PFSK-1 (cell line): ENCODE data around the gene DNAI7.

Experiments used
- POLR2AphosphoS5 ChIP-seq: IDR thresholded peaks from 2 replicates; pipeline ENCODE4 v1.6.1; 2012; ENCODE audit warnings: low read depth, mild to moderate bottlenecking, control low read depth, low read length, moderate library complexity
- SIN3A ChIP-seq: IDR thresholded peaks from 2 replicates; pipeline ENCODE4 v1.6.1; 2012; ENCODE audit warnings: mild to moderate bottlenecking, low read length, moderate library complexity, borderline replicate concordance; ENCODE audit not compliant: insufficient read depth
- TF ChIP-seq, protein P1 (sequence below), 2 experiments: IDR thresholded peaks; 2 replicates each; pipeline versions ENCODE4 v1.6.1 to v1.8.0; 2011 to 2012; ENCODE audit warnings: low read depth in 2 of 2, low read length in 2 of 2, control low read depth in 1 of 2, inconsistent platforms in 1 of 2, mild to moderate bottlenecking in 1 of 2, moderate library complexity in 1 of 2; ENCODE audit not compliant: insufficient read depth in 1 of 2

DNA sequence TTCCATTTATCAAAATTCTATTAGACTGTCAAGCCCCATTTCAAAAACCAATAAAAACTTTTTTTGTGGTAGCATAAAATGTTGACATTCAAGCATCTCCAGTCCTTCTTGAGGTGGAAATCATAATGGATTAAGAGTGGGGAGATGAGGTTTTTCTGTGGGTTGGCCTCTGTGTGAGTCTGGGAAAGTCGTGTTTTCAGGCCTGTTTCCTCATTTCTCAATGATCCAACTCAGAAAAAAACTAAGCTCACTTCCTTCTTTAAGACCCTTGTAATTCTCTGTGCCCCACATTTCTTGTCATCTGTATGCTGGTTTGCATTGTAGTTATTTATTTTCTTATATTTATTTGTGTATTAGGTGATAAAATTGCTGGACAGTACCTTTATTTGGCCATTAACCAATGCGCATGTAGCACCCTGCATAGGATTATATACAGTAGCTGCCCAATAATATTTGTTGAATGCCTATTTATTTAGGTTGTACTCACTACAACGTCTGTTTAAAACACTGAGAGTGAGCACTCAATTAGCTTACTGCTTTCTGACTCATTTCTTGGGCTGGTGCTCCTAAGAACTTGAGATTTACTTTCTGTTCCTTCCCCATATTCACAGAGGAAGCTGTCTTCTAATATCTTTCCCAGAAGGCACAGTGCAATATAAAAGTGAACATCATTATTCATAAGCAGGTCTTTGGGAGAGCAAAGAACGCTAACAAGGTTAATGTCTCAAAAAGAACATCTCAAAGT lies 121.9 kb downstream of the DNAI7 start:
- TF ChIP-seq SIN3A, result no peak
- TF ChIP-seq, protein P1, sequence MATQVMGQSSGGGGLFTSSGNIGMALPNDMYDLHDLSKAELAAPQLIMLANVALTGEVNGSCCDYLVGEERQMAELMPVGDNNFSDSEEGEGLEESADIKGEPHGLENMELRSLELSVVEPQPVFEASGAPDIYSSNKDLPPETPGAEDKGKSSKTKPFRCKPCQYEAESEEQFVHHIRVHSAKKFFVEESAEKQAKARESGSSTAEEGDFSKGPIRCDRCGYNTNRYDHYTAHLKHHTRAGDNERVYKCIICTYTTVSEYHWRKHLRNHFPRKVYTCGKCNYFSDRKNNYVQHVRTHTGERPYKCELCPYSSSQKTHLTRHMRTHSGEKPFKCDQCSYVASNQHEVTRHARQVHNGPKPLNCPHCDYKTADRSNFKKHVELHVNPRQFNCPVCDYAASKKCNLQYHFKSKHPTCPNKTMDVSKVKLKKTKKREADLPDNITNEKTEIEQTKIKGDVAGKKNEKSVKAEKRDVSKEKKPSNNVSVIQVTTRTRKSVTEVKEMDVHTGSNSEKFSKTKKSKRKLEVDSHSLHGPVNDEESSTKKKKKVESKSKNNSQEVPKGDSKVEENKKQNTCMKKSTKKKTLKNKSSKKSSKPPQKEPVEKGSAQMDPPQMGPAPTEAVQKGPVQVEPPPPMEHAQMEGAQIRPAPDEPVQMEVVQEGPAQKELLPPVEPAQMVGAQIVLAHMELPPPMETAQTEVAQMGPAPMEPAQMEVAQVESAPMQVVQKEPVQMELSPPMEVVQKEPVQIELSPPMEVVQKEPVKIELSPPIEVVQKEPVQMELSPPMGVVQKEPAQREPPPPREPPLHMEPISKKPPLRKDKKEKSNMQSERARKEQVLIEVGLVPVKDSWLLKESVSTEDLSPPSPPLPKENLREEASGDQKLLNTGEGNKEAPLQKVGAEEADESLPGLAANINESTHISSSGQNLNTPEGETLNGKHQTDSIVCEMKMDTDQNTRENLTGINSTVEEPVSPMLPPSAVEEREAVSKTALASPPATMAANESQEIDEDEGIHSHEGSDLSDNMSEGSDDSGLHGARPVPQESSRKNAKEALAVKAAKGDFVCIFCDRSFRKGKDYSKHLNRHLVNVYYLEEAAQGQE (IDR thresholded peaks at IDR 0.05; ENCODE audit: insufficient read depth in 1 of 2, low read depth in 2 of 2, low read length in 2 of 2), result no peak
- TF ChIP-seq POLR2AphosphoS5, result no peak
